ENCODE data around the gene CFAP20DC. TPM values are rescaled to one million over a fixed set of nuclear protein-coding genes. Genes with fewer than 3 reads are reported as not detected.
A peak's percentile ranks its signal among the peaks of the same experiment; 100 is the strongest.
"Not testable (repeated sequence)": the region's sequence is repeated elsewhere in the genome, so short reads cannot be mapped to it uniquely, and the experiment has no call there.

Gene CFAP20DC
- polyA plus RNA-seq, 1 donor from 2014 or later: 0.53 TPM

GRCh38 chr3:58720526-58720925 is 329.3 kb downstream of the CFAP20DC start:
- H3K4me1 Mint-ChIP-seq: peaks cover 0 to 2% (median 0%) of the 10 kb centered on the region in 3 donors
- no peak overlapping the region for H3K27ac Mint-ChIP-seq
- H3K9me3 Mint-ChIP-seq: no peaks in the 10 kb centered on the region
- H3K4me3 Mint-ChIP-seq: no peak overlapping the region
- H3K27me3 Mint-ChIP-seq: peaks cover 4% of the 10 kb centered on the region
- no peaks in the 10 kb centered on the region for H3K36me3 Mint-ChIP-seq

- Mint-ChIP-seq H3K4me1 (peaks cover 0 to 2% (median 0%) of the 10 kb centered on the region in 3 donors), H3K27me3 (peaks cover 4% of the 10 kb centered on the region), H3K4me3 (no peak overlapping the region), H3K9me3 (no peaks in the 10 kb centered on the region), H3K36me3 (no peaks in the 10 kb centered on the region), H3K27ac (no peak overlapping the region)
Measured at GRCh38 chr3:58719684-58720083, 330.1 kb downstream of the CFAP20DC start.

- Mint-ChIP-seq H3K4me1 (peaks cover 0 to 2% (median 0%) of the 10 kb centered on the region in 3 donors), H3K4me3 (no peak overlapping the region), H3K27ac (no peak overlapping the region), H3K27me3 (no peaks in the 10 kb centered on the region), H3K9me3 (peaks cover 0 to 2% (median 0%) of the 10 kb centered on the region in 3 donors), H3K36me3 (no peaks in the 10 kb centered on the region)
Measured at GRCh38 chr3:58713715-58714401, 336.0 kb downstream of the CFAP20DC start.

GRCh38 chr3:58711871-58712270 is 338.0 kb downstream of the CFAP20DC start:
- no peak overlapping the region for H3K27ac Mint-ChIP-seq
- peaks cover 0 to 2% (median 0%) of the 10 kb centered on the region in 3 donors for H3K4me1 Mint-ChIP-seq

GRCh38 chr3:58708983-58709382 is 340.8 kb downstream of the CFAP20DC start:
- H3K27ac Mint-ChIP-seq, H3K9me3 Mint-ChIP-seq, H3K4me3 Mint-ChIP-seq, H3K27me3 Mint-ChIP-seq, H3K36me3 Mint-ChIP-seq, H3K4me1 Mint-ChIP-seq: not testable (repeated sequence)

More at GRCh38 chr3:58711871-58712270, 338.0 kb downstream of the CFAP20DC start:
- Mint-ChIP-seq H3K4me3 (no peak overlapping the region), H3K9me3 (peaks cover 0 to 2% (median 0%) of the 10 kb centered on the region in 3 donors), H3K27me3 (peaks cover 3% of the 10 kb centered on the region), H3K36me3 (no peaks in the 10 kb centered on the region)

GRCh38 chr3:58708116-58708791 is 341.6 kb downstream of the CFAP20DC start:
- no peak overlapping the region for H3K4me3 Mint-ChIP-seq
- H3K27ac Mint-ChIP-seq: no peak overlapping the region
- no peaks in the 10 kb centered on the region for H3K4me1 Mint-ChIP-seq
- peaks cover 3% of the 10 kb centered on the region for H3K27me3 Mint-ChIP-seq
- H3K36me3 Mint-ChIP-seq: no peaks in the 10 kb centered on the region
- H3K9me3 Mint-ChIP-seq: peaks cover 0 to 2% (median 0%) of the 10 kb centered on the region in 3 donors

GRCh38 chr3:58707390-58707930 is 342.4 kb downstream of the CFAP20DC start:
- Mint-ChIP-seq H3K4me3 (no peak overlapping the region), H3K36me3 (no peaks in the 10 kb centered on the region), H3K27me3 (peaks cover 3% of the 10 kb centered on the region), H3K9me3 (peaks cover 0 to 2% (median 0%) of the 10 kb centered on the region in 3 donors), H3K4me1 (no peaks in the 10 kb centered on the region), H3K27ac (no peak overlapping the region)

- Mint-ChIP-seq H3K27ac (peak overlapping the region in 1 of 3 donors; percentile 17), H3K9me3 (no peaks in the 10 kb centered on the region), H3K4me1 (no peaks in the 10 kb centered on the region), H3K36me3 (no peaks in the 10 kb centered on the region), H3K27me3 (peaks cover 3% of the 10 kb centered on the region), H3K4me3 (no peak overlapping the region)
Measured at GRCh38 chr3:58706395-58707167, 343.2 kb downstream of the CFAP20DC start.

GRCh38 chr3:58704745-58705144 is 345.1 kb downstream of the CFAP20DC start:
- no peaks in the 10 kb centered on the region for H3K4me1 Mint-ChIP-seq
- no peaks in the 10 kb centered on the region for H3K9me3 Mint-ChIP-seq
- no peaks in the 10 kb centered on the region for H3K36me3 Mint-ChIP-seq
- H3K4me3 Mint-ChIP-seq: no peak overlapping the region
- H3K27me3 Mint-ChIP-seq: peaks cover 3% of the 10 kb centered on the region
- no peak overlapping the region for H3K27ac Mint-ChIP-seq

GRCh38 chr3:58704304-58704703 is 345.5 kb downstream of the CFAP20DC start:
- H3K4me3 Mint-ChIP-seq, H3K4me1 Mint-ChIP-seq, H3K27ac Mint-ChIP-seq, H3K36me3 Mint-ChIP-seq, H3K27me3 Mint-ChIP-seq, H3K9me3 Mint-ChIP-seq: not testable (repeated sequence)

- Mint-ChIP-seq H3K27me3 (no peaks in the 10 kb centered on the region), H3K27ac (no peak overlapping the region), H3K9me3 (peaks cover 0 to 3% (median 0%) of the 10 kb centered on the region in 3 donors), H3K36me3 (no peaks in the 10 kb centered on the region), H3K4me3 (no peak overlapping the region), H3K4me1 (peaks cover 0 to 2% (median 2%) of the 10 kb centered on the region in 3 donors)
Measured at GRCh38 chr3:58698246-58698645, 351.6 kb downstream of the CFAP20DC start.

- Mint-ChIP-seq H3K27me3 (no peaks in the 10 kb centered on the region), H3K4me3 (no peak overlapping the region)
Measured at GRCh38 chr3:58697561-58697960, 352.3 kb downstream of the CFAP20DC start.

GRCh38 chr3:58696813-58697212 is 353.0 kb downstream of the CFAP20DC start:
- H3K4me3 Mint-ChIP-seq, H3K36me3 Mint-ChIP-seq, H3K27me3 Mint-ChIP-seq, H3K4me1 Mint-ChIP-seq, H3K9me3 Mint-ChIP-seq, H3K27ac Mint-ChIP-seq: not testable (repeated sequence)

More at GRCh38 chr3:58697561-58697960, 352.3 kb downstream of the CFAP20DC start:
- H3K9me3 Mint-ChIP-seq: peaks cover 0 to 3% (median 3%) of the 10 kb centered on the region in 3 donors
- H3K27ac Mint-ChIP-seq: no peak overlapping the region
- peaks cover 0 to 2% (median 2%) of the 10 kb centered on the region in 3 donors for H3K4me1 Mint-ChIP-seq
- no peaks in the 10 kb centered on the region for H3K36me3 Mint-ChIP-seq

GRCh38 chr3:58696093-58696492 is 353.7 kb downstream of the CFAP20DC start:
- no peak overlapping the region for H3K27ac Mint-ChIP-seq
- H3K4me1 Mint-ChIP-seq: peaks cover 0 to 2% (median 2%) of the 10 kb centered on the region in 3 donors
- no peak overlapping the region for H3K4me3 Mint-ChIP-seq
- H3K27me3 Mint-ChIP-seq: no peaks in the 10 kb centered on the region
- H3K36me3 Mint-ChIP-seq: no peaks in the 10 kb centered on the region
- H3K9me3 Mint-ChIP-seq: peaks cover 4 to 7% (median 5%) of the 10 kb centered on the region in 3 donors

GRCh38 chr3:58695284-58695683 is 354.5 kb downstream of the CFAP20DC start:
- H3K4me3 Mint-ChIP-seq, H3K27me3 Mint-ChIP-seq, H3K9me3 Mint-ChIP-seq, H3K36me3 Mint-ChIP-seq, H3K27ac Mint-ChIP-seq, H3K4me1 Mint-ChIP-seq: not testable (repeated sequence)

Measured in IgD-negative memory B cell (primary cell).